PC-9 (cell line): ENCODE results near the gene FMC1. TPM values are rescaled to one million over a fixed set of nuclear protein-coding genes. Genes with fewer than 3 reads are reported as not detected.
"Not testable (repeated sequence)": the region's sequence is repeated elsewhere in the genome, so short reads cannot be mapped to it uniquely, and the experiment has no call there.

Experiments
- BruUV-seq: library from RNA; stranded (reverse); fragments of 400-500 nt; replicated peaks from 2 replicates; lab custom pipeline; 2021; lab: Mats Ljungman, UMichigan
- CTCF ChIA-PET: fragments of 300-600 bp; sonication (Branson Sonifier 250); formaldehyde crosslinking; loops from one replicate; lab custom pipeline; 2022; ENCODE audit warnings: antibody characterized with exemption; lab: Charles Lee
- POLR2A ChIA-PET: fragments of 300-600 bp; sonication (Branson Sonifier 250); formaldehyde crosslinking; loops from one replicate; lab custom pipeline; 2022; ENCODE audit warnings: antibody characterized with exemption; ENCODE audit not compliant: unreplicated experiment; lab: Charles Lee
- DNase-seq, 2 experiments: peaks; one replicate each; pipeline versions ENCODE4 v3.0.0 to v3.0.0-alpha.2; 2015 to 2022; ENCODE audit warnings: mixed read lengths in 1 of 2
- H2AFZ ChIP-seq: fragments of 200-600 bp; sonication (generic); 2 replicates; pipeline ENCODE4 v1.8.1; 2017; ENCODE audit warnings: antibody characterized with exemption
- H3F3A ChIP-seq: fragments of 200-600 bp; sonication (generic); 2 replicates; pipeline ENCODE4 v1.8.1; 2017; ENCODE audit warnings: antibody characterized with exemption, mild to moderate bottlenecking, low read depth; ENCODE audit not compliant: insufficient read depth
- H3K27ac ChIP-seq: fragments of 200-600 bp; sonication (generic); 2 replicates; pipeline ENCODE4 v1.6.1; 2016; ENCODE audit warnings: mixed run types
- H3K27me3 ChIP-seq: fragments of 200-600 bp; sonication (generic); 2 replicates; pipeline ENCODE4 v1.6.1; 2016; ENCODE audit warnings: low read depth, mixed run types; ENCODE audit not compliant: insufficient read depth
- H3K36me3 ChIP-seq: fragments of 200-600 bp; sonication (generic); 2 replicates; pipeline ENCODE4 v1.6.1; 2016; ENCODE audit warnings: low read depth, mixed run types
- H3K4me1 ChIP-seq: fragments of 200-600 bp; sonication (generic); replicated peaks from 2 replicates; pipeline ENCODE4 v1.6.1; 2016; ENCODE audit warnings: mixed run types; ENCODE audit not compliant: insufficient read depth
- H3K4me2 ChIP-seq: fragments of 200-600 bp; sonication (generic); 2 replicates; pipeline ENCODE4 v1.6.1; 2017; ENCODE audit warnings: mixed run types
- H3K4me3 ChIP-seq: fragments of 200-600 bp; sonication (generic); 2 replicates; pipeline ENCODE4 v1.6.1; 2016; ENCODE audit warnings: mixed run types
- H3K79me2 ChIP-seq: fragments of 200-600 bp; sonication (generic); 2 replicates; pipeline ENCODE4 v1.6.1; 2017; ENCODE audit warnings: low read depth, mixed run types
- H3K9me2 ChIP-seq: fragments of 200-600 bp; sonication (generic); 2 replicates; pipeline ENCODE4 v1.8.1; 2017; ENCODE audit warnings: mild to moderate bottlenecking; ENCODE audit not compliant: insufficient read depth
- H3K9me3 ChIP-seq: fragments of 200-600 bp; sonication (generic); 2 replicates; pipeline ENCODE4 v1.8.1; 2016; ENCODE audit warnings: low read depth; ENCODE audit not compliant: insufficient read depth
- H4K20me1 ChIP-seq: fragments of 200-600 bp; sonication (generic); 2 replicates; pipeline ENCODE4 v1.8.1; 2017; ENCODE audit not compliant: insufficient read depth
- EZH2 ChIP-seq: fragments of 200-600 bp; sonication (generic); IDR thresholded peaks from 2 replicates; pipeline ENCODE4 v1.8.0; 2017; ENCODE audit warnings: antibody characterized with exemption, low read depth
- intact Hi-C: fragments of 100-400 bp; cut with micrococcal nuclease; formaldehyde crosslinking; loops from one replicate; pipeline ENCODE4 v1.10.0; 2022; ENCODE audit not compliant: unreplicated experiment
- total RNA-seq: library from RNA; stranded (reverse); gene quantifications from 2 replicates; pipeline ENCODE4 v1.2.3, GENCODE V29; 2021
- TF ChIP-seq, protein P1 (sequence below): fragments of 200-600 bp; sonication (generic); conservative IDR thresholded peaks from 2 replicates; pipeline ENCODE4 v1.6.1; 2017; ENCODE audit warnings: mixed run types, antibody characterized with exemption, mild to moderate bottlenecking, moderate library complexity

Gene FMC1
- total RNA-seq, 1 experiment from 2014 or later, result 12.5 TPM

GRCh38 chr7:139332697-139333359 lies 8.3 kb upstream of the FMC1 start:
- no TSS peak for BruUV-seq
- no peak overlapping the region for H3K4me2 ChIP-seq
- no peaks in the 10 kb centered on the region for H3K27me3 ChIP-seq
- H2AFZ ChIP-seq, result no peak overlapping the region
- no peaks in the 10 kb centered on the region for H3K36me3 ChIP-seq
- ChIA-PET POLR2A (no interaction called here), CTCF (no interaction called here)
- intact Hi-C loops, result no loop called here
- no peak overlapping the region for H3K4me3 ChIP-seq
- H3K9me3 ChIP-seq, result no peaks in the 10 kb centered on the region
- no peaks in the 10 kb centered on the region for H3K9me2 ChIP-seq
- 0 out of 2 replicates have a peak, but pooled peaks cover 5% of the 10 kb centered on the region for H3F3A ChIP-seq
- no peak overlapping the region for H3K27ac ChIP-seq
- no peak for TF ChIP-seq EZH2
- TF ChIP-seq, protein P1, sequence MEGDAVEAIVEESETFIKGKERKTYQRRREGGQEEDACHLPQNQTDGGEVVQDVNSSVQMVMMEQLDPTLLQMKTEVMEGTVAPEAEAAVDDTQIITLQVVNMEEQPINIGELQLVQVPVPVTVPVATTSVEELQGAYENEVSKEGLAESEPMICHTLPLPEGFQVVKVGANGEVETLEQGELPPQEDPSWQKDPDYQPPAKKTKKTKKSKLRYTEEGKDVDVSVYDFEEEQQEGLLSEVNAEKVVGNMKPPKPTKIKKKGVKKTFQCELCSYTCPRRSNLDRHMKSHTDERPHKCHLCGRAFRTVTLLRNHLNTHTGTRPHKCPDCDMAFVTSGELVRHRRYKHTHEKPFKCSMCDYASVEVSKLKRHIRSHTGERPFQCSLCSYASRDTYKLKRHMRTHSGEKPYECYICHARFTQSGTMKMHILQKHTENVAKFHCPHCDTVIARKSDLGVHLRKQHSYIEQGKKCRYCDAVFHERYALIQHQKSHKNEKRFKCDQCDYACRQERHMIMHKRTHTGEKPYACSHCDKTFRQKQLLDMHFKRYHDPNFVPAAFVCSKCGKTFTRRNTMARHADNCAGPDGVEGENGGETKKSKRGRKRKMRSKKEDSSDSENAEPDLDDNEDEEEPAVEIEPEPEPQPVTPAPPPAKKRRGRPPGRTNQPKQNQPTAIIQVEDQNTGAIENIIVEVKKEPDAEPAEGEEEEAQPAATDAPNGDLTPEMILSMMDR, result no peak
- no peak for DNase-seq
- no peaks in the 10 kb centered on the region for H4K20me1 ChIP-seq
- H3K4me1 ChIP-seq, result no peaks in the 10 kb centered on the region
- no peaks in the 10 kb centered on the region for H3K79me2 ChIP-seq

DNA sequence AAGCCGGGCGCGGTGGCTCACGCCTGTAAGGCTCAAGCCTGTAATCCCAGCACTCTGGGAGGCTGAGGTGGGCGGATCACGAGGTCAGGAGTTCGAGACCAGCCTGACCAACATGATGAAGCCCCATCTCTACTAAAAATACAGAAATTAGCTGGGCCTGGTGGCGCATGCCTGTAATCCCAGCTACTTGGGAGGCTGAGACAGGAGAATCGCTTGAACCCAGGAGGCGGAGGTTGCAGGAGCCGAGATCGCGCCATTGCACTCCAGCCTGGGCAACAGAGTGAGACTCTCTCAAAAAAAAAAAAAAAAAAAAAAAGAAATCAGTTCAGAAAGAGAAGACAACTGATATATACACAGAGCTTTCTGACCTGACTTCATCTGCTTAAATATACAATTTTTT lies 7.7 kb upstream of the FMC1 start:
- CTCF ChIA-PET, result interaction anchor here (0.6 kb wide), 1 partner anchor 1108 kb away, joined by 8 read pairs; no protein-coding TSS in a partner anchor

DNA sequence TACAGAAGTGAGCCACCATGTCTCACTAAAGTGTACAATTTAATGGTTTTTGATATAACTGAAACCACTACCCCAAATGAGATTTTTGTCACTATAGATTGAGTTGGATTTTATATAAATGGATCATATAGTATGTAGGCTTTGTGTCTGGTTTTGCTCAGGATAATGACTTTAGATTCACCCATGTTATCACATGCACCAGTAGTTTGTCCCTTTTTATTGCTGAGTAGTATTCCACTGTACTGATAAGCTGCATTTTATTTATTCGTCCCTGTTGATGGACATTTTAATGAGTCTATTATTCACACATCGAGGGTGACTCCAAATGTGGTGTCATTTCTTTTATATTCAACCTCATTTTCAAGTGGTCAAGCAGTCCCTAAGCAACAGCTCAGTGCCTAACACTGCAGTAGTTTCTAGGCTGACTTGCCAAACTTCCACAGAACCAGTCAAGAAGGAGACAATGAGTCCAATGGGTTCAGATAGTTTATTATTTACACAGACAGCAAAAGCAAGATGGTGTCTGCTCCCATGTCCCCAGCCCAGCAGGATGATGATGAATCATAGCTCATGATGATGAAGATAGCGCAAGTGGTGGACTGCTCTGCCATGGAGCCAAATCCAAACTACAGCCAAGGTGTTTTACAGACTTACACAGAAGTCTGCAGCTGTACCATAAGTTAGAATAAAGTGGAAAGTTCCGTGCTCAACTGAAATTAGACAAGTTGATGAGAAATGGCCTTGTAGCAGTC lies 6.6 kb upstream of the FMC1 start:
- Histone ChIP-seq H3K4me3 (no peak overlapping the region), H3K27ac (no peak overlapping the region), H3K27me3 (no peaks in the 10 kb centered on the region), H3K9me3 (0 out of 2 replicates have a peak, but pooled peaks cover 4% of the 10 kb centered on the region), H2AFZ (no peak overlapping the region), H3K4me2 (no peak overlapping the region), H3K79me2 (no peaks in the 10 kb centered on the region), H3K36me3 (no peaks in the 10 kb centered on the region), H3K4me1 (0 out of 2 replicates have a peak, but pooled peaks cover 3% of the 10 kb centered on the region), H3F3A (peaks cover 11% of the 10 kb centered on the region), H4K20me1 (no peaks in the 10 kb centered on the region), H3K9me2 (no peaks in the 10 kb centered on the region)
- POLR2A ChIA-PET, result interaction anchor here (0.5 kb wide), 1 partner anchor 1367 kb away, joined by 5 read pairs; no protein-coding TSS in a partner anchor
- TF ChIP-seq, protein P1, result no peak
- TF ChIP-seq EZH2, result no peak
- CTCF ChIA-PET, result no interaction called here
- BruUV-seq, result no TSS peak
- no peak for DNase-seq
- intact Hi-C loops, result no loop called here

More for the DNA sequence above, 7.7 kb upstream of the FMC1 start:
- H3K9me2 ChIP-seq, H3K27me3 ChIP-seq, H3K4me1 ChIP-seq, POLR2A ChIA-PET, intact Hi-C loops, H3K4me2 ChIP-seq, H2AFZ ChIP-seq, H3F3A ChIP-seq, H3K27ac ChIP-seq, H3K9me3 ChIP-seq, H3K4me3 ChIP-seq, DNase-seq, H4K20me1 ChIP-seq, BruUV-seq, H3K36me3 ChIP-seq, H3K79me2 ChIP-seq: not testable (repeated sequence)
